ENCODE data around the gene NOS1AP. TPM values are rescaled to one million over a fixed set of nuclear protein-coding genes. Genes with fewer than 3 reads are reported as not detected.

The NOS1AP gene
- polyA plus RNA-seq, 1 of the 3 experiments (the other 2 are of a cell fraction), result 0.03 TPM

GRCh38 chr1:162186406-162186805 is 116.9 kb downstream of the NOS1AP start:
- Histone ChIP-seq H3K4me3 (ENCODE audit: low read depth in 2 of 2, low read length in 1 of 2) (no peak overlapping the region), H3K4me1 (ENCODE audit: control insufficient read depth in 1 of 2, insufficient read depth in 2 of 2, low read depth in 1 of 2, low read length in 1 of 2) (no peaks in the 10 kb centered on the region; a peak in 1 of 4 replicates), H4K20me1 (ENCODE audit: insufficient read depth) (no peaks in the 10 kb centered on the region), H3K36me3 (replicated peaks in 1 of 2; ENCODE audit: control insufficient read depth in 1 of 2, insufficient read depth in 2 of 2, low read length in 1 of 2) (no peaks in the 10 kb centered on the region), H3K9ac (no peak overlapping the region), H3K9me3 (no peaks in the 10 kb centered on the region), H3K4me2 (no peak overlapping the region), H3K27ac (ENCODE audit: low read depth in 2 of 2, low read length in 1 of 2) (no peak overlapping the region), H3K27me3 (ENCODE audit: insufficient read depth) (no peaks in the 10 kb centered on the region; the same call in 1 of the 2 replicates), H3K79me2 (ENCODE audit: insufficient read depth) (no peaks in the 10 kb centered on the region), H3F3A (replicated peaks; ENCODE audit: insufficient read depth) (no peaks in the 10 kb centered on the region), H2AFZ (ENCODE audit: low read depth) (no peak overlapping the region), H3K9me2 (no peaks in the 10 kb centered on the region)
- 32% methylated on average over 2 of the region's 2 CpGs for WGBS (ENCODE audit: low lambda C conversion rate)
- CTCF ChIA-PET, result no interaction called here
- POLR2A ChIA-PET, result no interaction called here
- TF ChIP-seq TCF12 (IDR thresholded peaks at IDR 0.05) (no peak), REST (IDR thresholded peaks at IDR 0.05; ENCODE audit: low read depth, low read length) (no peak), RAD21 (IDR thresholded peaks at IDR 0.05; ENCODE audit: low read length) (no peak), JUND (IDR thresholded peaks at IDR 0.05) (no peak), EZH2phosphoT487 (IDR thresholded peaks at IDR 0.05; ENCODE audit: borderline replicate concordance, low read depth) (no peak), TEAD4 (IDR thresholded peaks at IDR 0.05; ENCODE audit: borderline replicate concordance, insufficient read depth) (no peak), MAX (IDR thresholded peaks at IDR 0.05; ENCODE audit: low read depth) (no peak), RXRA (IDR thresholded peaks at IDR 0.05; ENCODE audit: borderline replicate concordance, low read depth) (no peak), SIN3A (IDR thresholded peaks at IDR 0.05; ENCODE audit: borderline replicate concordance, low read depth, low read length) (no peak), PBX3 (IDR thresholded peaks at IDR 0.05) (no peak), USF1 (IDR thresholded peaks at IDR 0.05; ENCODE audit: borderline replicate concordance, low read depth) (no peak), ZBTB33 (IDR thresholded peaks at IDR 0.05; ENCODE audit: borderline replicate concordance, low read depth) (no peak), SMC3 (IDR thresholded peaks at IDR 0.05; ENCODE audit: low read depth, low read length) (no peak), FOSL2 (IDR thresholded peaks at IDR 0.05; ENCODE audit: borderline replicate concordance, low read depth) (no peak), TAF1 (IDR thresholded peaks at IDR 0.05; ENCODE audit: borderline replicate concordance, low read depth, low read length) (no peak), IRF3 (IDR thresholded peaks at IDR 0.05; ENCODE audit: low read depth, low read length) (no peak)
- DNase-seq, result no peak

Measured in SK-N-SH (cell line).